ENCODE data around the gene RNF144B.

Gene RNF144B

DNA sequence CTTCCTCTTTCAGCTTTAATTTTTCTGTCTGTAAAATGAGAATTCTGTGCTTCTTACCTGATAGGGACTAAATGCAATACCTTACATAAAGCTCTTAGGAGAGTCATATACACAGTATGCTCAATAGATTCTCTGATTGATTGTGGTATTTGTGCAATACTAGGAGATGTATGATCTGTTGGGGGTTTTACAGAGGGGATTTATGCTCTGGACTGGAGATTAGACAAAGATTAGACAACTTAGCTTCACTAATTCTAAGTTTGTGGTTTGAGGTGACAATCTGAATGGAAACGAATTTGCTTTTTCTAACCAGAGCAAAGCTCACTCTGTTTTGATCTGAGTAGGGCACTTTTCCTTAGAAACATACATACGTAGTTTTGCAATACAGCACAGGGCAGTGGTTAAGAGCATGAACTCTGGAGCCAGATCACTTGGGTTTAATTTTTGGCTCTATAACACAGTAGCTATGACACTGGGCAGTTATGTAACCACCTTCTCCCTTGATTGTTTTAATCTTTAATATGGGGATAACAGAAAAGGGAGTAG, 126.2 kb downstream of the RNF144B start:
- no peak for DNase-seq
- no peaks in the 10 kb centered on the region for H3K4me1 ChIP-seq (ENCODE audit: control insufficient read depth, insufficient read depth, low read length, poor library complexity, severe bottlenecking)
- no peaks in the 10 kb centered on the region for H3K9me3 ChIP-seq (ENCODE audit: control insufficient read depth, low read length)

DNA sequence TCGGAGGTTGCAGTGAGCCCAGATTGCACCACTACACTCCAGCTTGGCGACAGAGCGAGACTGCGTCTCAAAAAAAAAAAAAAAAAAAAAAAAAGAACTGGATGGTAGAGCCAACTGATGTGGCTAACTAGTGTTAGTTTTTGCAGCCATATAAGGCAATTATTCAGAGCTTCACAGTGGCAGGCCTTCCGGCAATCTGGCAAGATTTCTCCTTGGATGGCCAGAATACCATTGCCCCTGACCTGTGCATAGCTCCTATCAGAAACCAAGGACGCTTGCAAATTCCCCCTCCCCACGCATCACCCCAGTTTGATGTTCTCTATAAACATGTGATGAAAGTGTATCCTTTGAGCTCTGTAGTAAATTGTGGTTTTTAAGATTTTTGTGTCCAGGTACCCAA, 127.0 kb downstream of the RNF144B start:
- no peaks in the 10 kb centered on the region for H3K9me3 ChIP-seq (ENCODE audit: control insufficient read depth, low read length)

More for the DNA sequence above, 126.2 kb downstream of the RNF144B start:
- no peak overlapping the region for H3K27ac ChIP-seq (ENCODE audit: insufficient read depth, low read length, poor library complexity, severe bottlenecking)
- H3K4me3 ChIP-seq (ENCODE audit: insufficient read depth, low read depth, low read length, poor library complexity, severe bottlenecking) = no peak overlapping the region
- H3K27me3 ChIP-seq (replicated peaks; ENCODE audit: control insufficient read depth, insufficient read depth, low read length, poor library complexity, severe bottlenecking) = no peaks in the 10 kb centered on the region
- H3K36me3 ChIP-seq (ENCODE audit: control insufficient read depth, insufficient read depth, low read length) = no peaks in the 10 kb centered on the region

DNA sequence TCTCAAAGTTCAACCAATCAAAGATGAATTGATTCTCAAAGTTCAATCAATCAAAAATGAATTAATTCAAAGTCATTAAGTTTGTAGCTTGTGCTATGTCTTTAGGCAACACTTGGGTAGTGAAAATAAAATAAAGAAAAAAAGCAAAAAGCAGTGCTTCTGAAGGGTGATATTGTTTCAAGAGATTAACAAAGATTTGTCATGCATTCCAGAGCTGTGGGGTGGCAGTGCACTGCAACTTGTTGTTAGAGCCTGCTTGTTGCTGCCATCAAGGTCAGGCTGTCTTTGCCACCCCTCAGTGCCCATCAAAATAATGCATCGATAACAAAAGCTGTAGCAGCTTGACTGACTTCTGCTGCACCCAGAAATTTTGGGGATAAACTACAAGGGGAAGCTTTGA, 128.6 kb downstream of the RNF144B start:
- H3K4me3 ChIP-seq (ENCODE audit: insufficient read depth, low read depth, low read length, poor library complexity, severe bottlenecking) = no peak overlapping the region
- no peaks in the 10 kb centered on the region for H3K4me1 ChIP-seq (ENCODE audit: control insufficient read depth, insufficient read depth, low read length, poor library complexity, severe bottlenecking)
- H3K36me3 ChIP-seq (ENCODE audit: control insufficient read depth, insufficient read depth, low read length) = no peaks in the 10 kb centered on the region
- no peak for DNase-seq
- H3K9me3 ChIP-seq (ENCODE audit: control insufficient read depth, low read length) = no peaks in the 10 kb centered on the region
- no peaks in the 10 kb centered on the region for H3K27me3 ChIP-seq (replicated peaks; ENCODE audit: control insufficient read depth, insufficient read depth, low read length, poor library complexity, severe bottlenecking)
- H3K27ac ChIP-seq (ENCODE audit: insufficient read depth, low read length, poor library complexity, severe bottlenecking) = no peak overlapping the region

More for the DNA sequence above, 127.0 kb downstream of the RNF144B start:
- Histone ChIP-seq H3K4me3 (ENCODE audit: insufficient read depth, low read depth, low read length, poor library complexity, severe bottlenecking) (no peak overlapping the region), H3K36me3 (ENCODE audit: control insufficient read depth, insufficient read depth, low read length) (no peaks in the 10 kb centered on the region), H3K27ac (ENCODE audit: insufficient read depth, low read length, poor library complexity, severe bottlenecking) (no peak overlapping the region), H3K4me1 (ENCODE audit: control insufficient read depth, insufficient read depth, low read length, poor library complexity, severe bottlenecking) (no peaks in the 10 kb centered on the region), H3K27me3 (replicated peaks; ENCODE audit: control insufficient read depth, insufficient read depth, low read length, poor library complexity, severe bottlenecking) (no peaks in the 10 kb centered on the region)
- no peak for DNase-seq

Data from effector memory CD4-positive, alpha-beta T cell (primary cell).